ENCODE measurements around the gene GAB2. TPM values are rescaled to one million over a fixed set of nuclear protein-coding genes. Genes with fewer than 3 reads are reported as not detected.

The GAB2 gene
- total RNA-seq, 2 experiments from 2014 or later, result 1.2 to 1.3 TPM

DNA sequence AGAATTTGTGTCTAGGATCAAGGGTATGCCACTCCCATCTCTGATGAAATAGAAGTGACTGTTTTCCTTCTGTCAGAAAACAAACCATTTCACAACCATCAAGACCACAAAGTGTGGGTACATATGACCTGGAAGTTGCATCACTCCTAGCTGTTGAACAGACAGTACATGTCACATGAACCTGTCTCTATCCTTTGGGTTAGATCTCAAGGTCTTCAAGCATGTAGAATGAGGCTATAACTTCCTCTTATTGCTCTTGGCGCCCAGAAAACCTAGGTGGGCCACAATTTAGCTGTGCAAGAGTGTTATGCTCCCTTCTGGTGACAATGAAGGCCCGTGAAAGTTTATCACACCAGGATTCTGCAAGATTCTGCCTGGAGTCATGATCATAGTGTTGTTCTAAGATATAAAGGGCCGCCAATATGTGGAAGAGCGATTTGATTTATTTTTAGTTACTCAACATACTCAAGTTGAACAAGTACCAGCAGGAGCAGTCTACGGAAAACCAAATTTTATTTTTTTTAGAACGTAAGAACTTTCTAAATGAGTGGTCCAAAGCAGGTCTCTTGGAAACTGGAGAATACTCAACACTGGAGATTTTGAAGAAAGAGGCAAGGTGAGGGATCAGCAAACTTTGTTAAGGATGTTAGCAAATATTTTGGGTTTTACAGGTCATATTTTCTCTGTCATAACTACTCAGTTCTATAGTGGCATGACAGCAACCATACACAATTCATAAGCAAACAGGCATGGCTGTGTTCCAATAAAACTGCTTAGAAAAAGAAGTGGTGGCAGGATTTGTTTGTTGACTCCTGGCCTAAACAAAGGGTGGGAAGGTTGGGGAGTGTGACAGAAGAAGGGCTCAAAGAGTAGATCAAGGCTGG, 127.1 kb downstream of the GAB2 start:
- intact Hi-C loops (cut with micrococcal nuclease; ENCODE audit: unreplicated experiment), result no loop called here
- no peaks in the 10 kb centered on the region for H3K9me3 ChIP-seq (ENCODE audit: low read length)
- H3K4me2 ChIP-seq (ENCODE audit: low read length), result no peak overlapping the region
- peak; percentile 5 for DNase-seq (ENCODE audit: low spot score)
- TF ChIP-seq CTCF (conservative IDR thresholded peaks at IDR 0.05; ENCODE audit: low read length) (no peak), EZH2phosphoT487 (IDR thresholded peaks at IDR 0.05; ENCODE audit: borderline replicate concordance, low read depth, low read length) (no peak)
- no peaks in the 10 kb centered on the region for H3K36me3 ChIP-seq (ENCODE audit: insufficient read depth, low read length)
- H3K9me2 ChIP-seq (ENCODE audit: insufficient read depth, low read length), result no peaks in the 10 kb centered on the region
- H3K27ac ChIP-seq (ENCODE audit: low read depth, low read length, poor library complexity, severe bottlenecking), result no peak overlapping the region
- H3K4me1 ChIP-seq (ENCODE audit: insufficient read depth, low read length, poor library complexity, severe bottlenecking), result no peaks in the 10 kb centered on the region
- POLR2A ChIA-PET, result no interaction called here
- no peak overlapping the region for H2AFZ ChIP-seq (ENCODE audit: low read length)
- H4K20me1 ChIP-seq (ENCODE audit: insufficient read depth, low read length), result no peaks in the 10 kb centered on the region
- BruUV-seq (replicated peaks), result no TSS peak
- CTCF ChIA-PET (ENCODE audit: unreplicated experiment), result no interaction called here
- H3K79me2 ChIP-seq (ENCODE audit: insufficient read depth, low read depth, low read length), result no peaks in the 10 kb centered on the region
- H3K4me3 ChIP-seq (ENCODE audit: low read depth, low read length, poor library complexity, severe bottlenecking), result no peak overlapping the region

DNA sequence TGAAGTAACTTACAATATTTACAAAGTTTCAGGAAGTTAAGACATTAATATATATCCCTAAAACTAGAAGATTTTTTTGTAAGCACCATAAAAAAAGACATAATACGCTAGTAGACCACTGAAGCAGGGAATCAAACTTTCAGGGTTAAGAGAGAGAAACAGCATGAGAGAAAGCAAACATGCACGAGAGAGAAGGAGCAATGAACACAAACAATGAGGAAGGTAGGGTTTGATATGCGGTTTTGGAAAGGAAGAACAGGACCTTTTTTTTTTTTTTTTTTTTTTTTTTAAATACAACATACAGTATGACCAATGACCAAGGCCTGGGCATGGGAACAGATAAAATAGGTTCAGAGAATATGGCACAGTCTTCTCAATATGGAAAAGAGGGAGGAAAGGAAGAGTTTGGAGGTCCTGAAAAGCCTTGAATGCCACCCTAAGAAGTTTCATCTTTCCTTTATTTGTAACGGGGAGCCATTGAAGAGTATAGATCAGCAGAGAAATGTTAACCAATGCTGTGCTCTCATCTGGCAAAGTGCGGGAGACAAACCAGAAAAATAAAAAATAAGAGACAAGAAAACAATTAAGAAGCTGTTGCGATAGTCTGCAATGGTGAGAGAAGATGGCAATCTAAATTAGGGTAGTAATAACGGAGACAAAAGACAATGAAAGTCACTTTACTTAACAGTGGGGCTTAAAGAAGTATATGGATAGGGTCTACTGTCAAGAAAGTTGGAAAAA, 127.9 kb downstream of the GAB2 start:
- ChIA-PET POLR2A (interaction anchor here (0.6 to 1.0 kb wide), 2 partner anchors 11 to 40 kb away, joined by 3 read pairs; no protein-coding TSS in a partner anchor), CTCF (ENCODE audit: unreplicated experiment) (no interaction called here)
- BruUV-seq (replicated peaks), result no TSS peak
- no peaks in the 10 kb centered on the region for H3K4me1 ChIP-seq (ENCODE audit: insufficient read depth, low read length, poor library complexity, severe bottlenecking)
- H3K79me2 ChIP-seq (ENCODE audit: insufficient read depth, low read depth, low read length), result no peaks in the 10 kb centered on the region
- H3K9me2 ChIP-seq (ENCODE audit: insufficient read depth, low read length), result no peaks in the 10 kb centered on the region
- TF ChIP-seq CTCF (conservative IDR thresholded peaks at IDR 0.05; ENCODE audit: low read length) (no peak), EZH2phosphoT487 (IDR thresholded peaks at IDR 0.05; ENCODE audit: borderline replicate concordance, low read depth, low read length) (no peak)
- H3K27ac ChIP-seq (ENCODE audit: low read depth, low read length, poor library complexity, severe bottlenecking), result no peak overlapping the region
- no peak overlapping the region for H3K4me3 ChIP-seq (ENCODE audit: low read depth, low read length, poor library complexity, severe bottlenecking)
- no peak overlapping the region for H2AFZ ChIP-seq (ENCODE audit: low read length)
- no peaks in the 10 kb centered on the region for H3K9me3 ChIP-seq (ENCODE audit: low read length)
- no peak for DNase-seq (ENCODE audit: low spot score)
- no peaks in the 10 kb centered on the region for H4K20me1 ChIP-seq (ENCODE audit: insufficient read depth, low read length)
- intact Hi-C loops (cut with micrococcal nuclease; ENCODE audit: unreplicated experiment), result no loop called here
- H3K4me2 ChIP-seq (ENCODE audit: low read length), result no peak overlapping the region
- no peaks in the 10 kb centered on the region for H3K36me3 ChIP-seq (ENCODE audit: insufficient read depth, low read length)
